ENCODE measurements around the gene RIOK3.
"Not testable (repeated sequence)": the region's sequence is repeated elsewhere in the genome, so short reads cannot be mapped to it uniquely, and the experiment has no call there.

The RIOK3 gene

GRCh38 chr18:23451491-23451890 lies 1.6 kb upstream of the RIOK3 start:
- DNase-seq: no peak

GRCh38 chr18:23452347-23452727 lies 750 bp upstream of the RIOK3 start:
- no peak for DNase-seq

- DNase-seq: peak; percentile 38
Measured at GRCh38 chr18:23453680-23454058, 582 bp downstream of the RIOK3 start.

GRCh38 chr18:23456835-23457234 lies 3.7 kb downstream of the RIOK3 start:
- no peak for DNase-seq

- DNase-seq: no peak
Measured at GRCh38 chr18:23458830-23459529, 5.9 kb downstream of the RIOK3 start.

GRCh38 chr18:23459530-23459921 lies 6.4 kb downstream of the RIOK3 start:
- no peak for DNase-seq

GRCh38 chr18:23460285-23461273 lies 7.5 kb downstream of the RIOK3 start:
- no peak for DNase-seq

GRCh38 chr18:23462876-23463275 lies 9.8 kb downstream of the RIOK3 start:
- no peak for DNase-seq

- DNase-seq: no peak
Measured at GRCh38 chr18:23468753-23469459, 15.8 kb downstream of the RIOK3 start.

- no peak for DNase-seq
Measured at GRCh38 chr18:23470620-23471387, 17.7 kb downstream of the RIOK3 start.

- DNase-seq: no peak
Measured at GRCh38 chr18:23471486-23471885, 18.4 kb downstream of the RIOK3 start.

- DNase-seq: no peak
Measured at GRCh38 chr18:23479829-23480505, 26.9 kb downstream of the RIOK3 start.

GRCh38 chr18:23484561-23485182 lies 31.6 kb downstream of the RIOK3 start:
- DNase-seq: no peak

GRCh38 chr18:23485386-23485785 lies 32.3 kb downstream of the RIOK3 start:
- DNase-seq: no peak

- no peak for DNase-seq
Measured at GRCh38 chr18:23487738-23488570, 34.9 kb downstream of the RIOK3 start.

GRCh38 chr18:23489586-23489985 lies 36.5 kb downstream of the RIOK3 start:
- not testable (repeated sequence) for DNase-seq

- no peak for DNase-seq
Measured at GRCh38 chr18:23493654-23494053, 40.6 kb downstream of the RIOK3 start.

GRCh38 chr18:23494992-23495391 lies 41.9 kb downstream of the RIOK3 start:
- DNase-seq: no peak

GRCh38 chr18:23495723-23496440 lies 42.8 kb downstream of the RIOK3 start:
- DNase-seq: no peak

GRCh38 chr18:23498117-23498516 lies 45.0 kb downstream of the RIOK3 start:
- no peak for DNase-seq

Data from EL (cell line).